NCI-H2107 treated with DMSO at 0.1 percent for 48 hours (cell line): Measurements from ENCODE around the gene HECTD1.

Experiments
- DNase-seq: peaks from one replicate; lab custom pipeline; 2025; ENCODE audit not compliant: unreplicated experiment; lab: John Stamatoyannopoulos, UW

Gene HECTD1

GRCh38 chr14:31161274-31161673 is 46.3 kb downstream of the HECTD1 start:
- DNase-seq: no peak

- DNase-seq: no peak
Measured at GRCh38 chr14:31159682-31160296, 47.8 kb downstream of the HECTD1 start.

- DNase-seq: no peak
Measured at GRCh38 chr14:31154956-31155355, 52.6 kb downstream of the HECTD1 start.

GRCh38 chr14:31142455-31143087 is 65.0 kb downstream of the HECTD1 start:
- DNase-seq: no peak

GRCh38 chr14:31139301-31139847 is 68.2 kb downstream of the HECTD1 start:
- DNase-seq: no peak

DNA sequence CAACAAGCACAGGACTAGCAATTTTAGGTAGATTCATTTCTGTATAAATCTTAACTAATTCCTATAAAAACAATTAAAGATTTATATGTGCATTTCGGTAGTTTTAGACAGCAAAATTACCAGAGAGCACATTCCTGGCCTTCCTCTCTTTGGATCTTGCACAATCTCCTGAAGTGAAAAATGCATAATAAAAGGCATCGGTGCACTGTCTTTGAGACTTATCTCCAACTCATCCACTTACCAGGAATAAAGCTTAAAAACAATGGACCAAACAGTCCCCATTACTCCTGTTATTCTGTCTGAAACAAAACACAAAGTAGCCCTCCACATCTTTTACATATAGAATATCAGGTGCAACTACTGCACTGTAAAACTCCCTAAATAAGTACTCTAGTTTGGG is 69.3 kb downstream of the HECTD1 start:
- DNase-seq: no peak

- DNase-seq: no peak
Measured at GRCh38 chr14:31137214-31137889, 70.2 kb downstream of the HECTD1 start.

- no peak for DNase-seq
Measured at GRCh38 chr14:31133133-31133532, 74.5 kb downstream of the HECTD1 start.

GRCh38 chr14:31128601-31129526 is 78.7 kb downstream of the HECTD1 start:
- DNase-seq: no peak

DNA sequence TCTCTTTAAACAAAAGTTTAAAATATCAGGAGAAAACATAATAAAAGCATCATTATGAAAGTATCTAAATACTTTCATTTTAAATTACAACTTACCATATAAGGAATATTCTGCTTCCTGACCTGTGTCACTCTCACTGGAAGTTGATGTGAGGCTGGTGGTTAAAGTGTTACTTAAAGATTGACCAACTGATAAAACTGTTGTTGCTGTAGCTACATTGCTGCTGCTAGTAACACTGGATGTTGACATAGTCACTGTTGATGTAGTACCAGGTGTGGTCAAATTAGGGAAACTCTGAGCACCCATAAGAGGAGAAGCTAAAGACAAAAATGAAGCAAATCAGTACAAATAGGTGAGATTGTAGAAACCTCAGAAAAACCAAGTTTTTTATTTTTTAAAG is 79.9 kb downstream of the HECTD1 start:
- DNase-seq: no peak

- no peak for DNase-seq
Measured at GRCh38 chr14:31126680-31127079, 80.9 kb downstream of the HECTD1 start.

GRCh38 chr14:31125231-31125630 is 82.4 kb downstream of the HECTD1 start:
- DNase-seq: no peak

GRCh38 chr14:31124197-31124596 is 83.4 kb downstream of the HECTD1 start:
- no peak for DNase-seq

- DNase-seq: no peak
Measured at GRCh38 chr14:31122921-31123320, 84.7 kb downstream of the HECTD1 start.

GRCh38 chr14:31122098-31122611 is 85.4 kb downstream of the HECTD1 start:
- no peak for DNase-seq

- no peak for DNase-seq
Measured at GRCh38 chr14:31118892-31119291, 88.7 kb downstream of the HECTD1 start.

DNA sequence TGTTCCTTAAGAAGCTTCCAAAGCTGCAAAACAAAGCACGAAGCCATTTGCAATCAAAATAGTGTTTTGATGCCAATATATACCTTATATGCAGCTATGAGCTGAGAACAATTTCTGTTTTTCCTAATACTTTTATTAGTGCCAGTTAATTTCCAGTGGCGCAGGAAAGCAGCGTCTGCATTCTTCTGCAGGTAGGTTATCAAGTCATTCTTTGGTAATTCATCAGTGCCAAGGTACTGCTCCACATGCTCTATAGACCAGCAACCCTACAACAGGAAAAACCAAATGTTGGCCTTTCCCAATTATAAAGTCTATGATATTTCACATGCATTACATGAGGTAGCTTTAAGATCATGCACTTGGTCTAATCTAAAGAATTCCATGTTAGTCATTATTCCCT is 93.8 kb downstream of the HECTD1 start:
- DNase-seq: no peak

- DNase-seq: no peak
Measured at GRCh38 chr14:31110872-31111271, 96.7 kb downstream of the HECTD1 start.

DNA sequence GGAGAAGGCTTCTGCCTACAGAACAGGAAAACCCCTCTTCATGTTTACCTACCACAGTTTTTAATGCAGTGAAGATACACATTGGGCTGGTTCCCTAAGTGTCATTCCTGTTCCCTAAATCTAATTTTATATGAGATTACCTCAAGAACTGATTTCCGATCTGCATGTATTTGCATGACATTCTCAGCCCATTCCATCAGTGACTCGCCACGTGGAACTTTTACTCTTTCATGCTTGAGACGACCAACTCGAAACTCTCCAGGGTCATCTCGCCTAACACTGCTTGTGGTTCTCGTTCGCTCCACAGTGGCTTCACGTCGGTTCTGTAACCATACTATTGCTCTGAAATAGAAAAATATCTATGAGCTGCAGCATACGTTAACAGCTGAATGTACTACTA is 98.3 kb downstream of the HECTD1 start:
- no peak for DNase-seq

DNA sequence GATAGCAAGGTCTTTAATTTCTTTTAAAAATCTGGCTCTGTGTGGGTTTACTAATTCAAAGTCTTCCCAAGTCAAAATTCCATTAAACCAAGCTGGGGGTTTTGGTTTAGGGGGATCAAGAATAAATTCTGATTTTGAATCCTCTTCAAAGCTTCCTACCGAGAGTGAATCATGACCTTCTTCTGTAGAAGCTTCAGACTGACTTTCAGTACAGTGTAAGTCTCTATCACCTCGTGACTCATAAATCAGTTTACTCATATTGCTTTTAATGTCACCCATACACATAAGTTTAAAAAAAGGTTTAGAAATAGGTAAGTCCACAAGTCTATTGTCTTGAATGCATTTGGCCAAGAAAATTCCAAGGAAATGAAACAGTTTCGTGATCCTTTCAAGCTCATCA is 100.8 kb downstream of the HECTD1 start:
- no peak for DNase-seq

- DNase-seq: no peak
Measured at GRCh38 chr14:31097081-31097480, 110.5 kb downstream of the HECTD1 start.
